Chondrocyte (in vitro differentiated cells): ENCODE data around the gene TCEANC2. TPM values are rescaled to one million over a fixed set of nuclear protein-coding genes. Genes with fewer than 3 reads are reported as not detected.
"Not testable (repeated sequence)": the region's sequence is repeated elsewhere in the genome, so short reads cannot be mapped to it uniquely, and the experiment has no call there.

Source experiments
- DNase-seq: peaks from one replicate; pipeline ENCODE4 v3.0.0; 2021; ENCODE audit warnings: mixed read lengths, low spot score
- H3K27ac Mint-ChIP-seq: one replicate; pipeline ENCODE4 v1.8.0; 2021; ENCODE audit warnings: mild to moderate bottlenecking, moderate library complexity, mixed read lengths; ENCODE audit not compliant: unreplicated experiment
- H3K27me3 Mint-ChIP-seq: 2 replicates; pipeline ENCODE4 v1.8.0; 2021; ENCODE audit warnings: low read depth, mixed read lengths
- H3K36me3 Mint-ChIP-seq: 2 replicates; pipeline ENCODE4 v1.8.0; 2021; ENCODE audit warnings: low read depth, mixed read lengths
- H3K4me1 Mint-ChIP-seq: 2 replicates; pipeline ENCODE4 v1.8.0; 2021; ENCODE audit warnings: low read depth, mild to moderate bottlenecking, mixed read lengths
- H3K4me3 Mint-ChIP-seq: one replicate; pipeline ENCODE4 v1.8.0; 2021; ENCODE audit warnings: mild to moderate bottlenecking, moderate library complexity, mixed read lengths; ENCODE audit not compliant: unreplicated experiment
- H3K9me3 Mint-ChIP-seq: 2 replicates; pipeline ENCODE4 v1.8.0; 2021; ENCODE audit warnings: low read depth, mixed read lengths
- CTCF ChIP-seq: fragments of 200-600 bp; sonication (generic); IDR thresholded peaks from 2 replicates; pipeline ENCODE4 v1.5.0; 2021; ENCODE audit warnings: antibody characterized with exemption, mild to moderate bottlenecking, moderate library complexity
- total RNA-seq: library from RNA; stranded (reverse); gene quantifications from 3 replicates; pipeline ENCODE4 v1.2.1, GENCODE V29; 2021

Gene TCEANC2
- total RNA-seq, 1 donor from 2014 or later: 4.8 TPM

DNA sequence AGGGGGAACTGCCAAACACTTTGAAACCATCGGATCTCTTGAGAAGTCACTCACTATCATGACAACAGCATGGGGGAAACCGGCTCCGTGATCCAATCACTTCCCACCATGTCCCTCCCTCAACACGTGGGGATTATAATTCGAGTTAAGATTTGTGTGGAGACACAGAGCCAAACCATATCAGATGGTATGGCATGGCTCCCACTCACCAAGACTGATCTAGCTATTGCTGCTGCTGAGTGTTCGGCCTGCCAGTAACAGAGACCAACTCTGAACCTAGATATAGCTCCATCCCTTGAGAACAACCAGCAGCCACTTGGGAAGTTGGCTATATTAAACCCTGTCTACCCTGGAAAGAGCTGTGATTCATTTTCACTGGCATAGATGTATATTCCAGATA is 50.0 kb downstream of the TCEANC2 start:
- no peak overlapping the region for H3K27ac Mint-ChIP-seq
- DNase-seq: no peak

GRCh38 chr1:54104613-54105012 is 51.2 kb downstream of the TCEANC2 start:
- not testable (repeated sequence) for DNase-seq, H3K36me3 Mint-ChIP-seq, H3K4me3 Mint-ChIP-seq, H3K4me1 Mint-ChIP-seq, H3K27ac Mint-ChIP-seq, H3K9me3 Mint-ChIP-seq, H3K27me3 Mint-ChIP-seq

More for the DNA sequence above, 50.0 kb downstream of the TCEANC2 start:
- Mint-ChIP-seq H3K9me3 (no peaks in the 10 kb centered on the region), H3K27me3 (no peaks in the 10 kb centered on the region), H3K4me1 (no peaks in the 10 kb centered on the region), H3K4me3 (no peak overlapping the region), H3K36me3 (peaks cover 4% of the 10 kb centered on the region)
- TF ChIP-seq CTCF: no peak

DNA sequence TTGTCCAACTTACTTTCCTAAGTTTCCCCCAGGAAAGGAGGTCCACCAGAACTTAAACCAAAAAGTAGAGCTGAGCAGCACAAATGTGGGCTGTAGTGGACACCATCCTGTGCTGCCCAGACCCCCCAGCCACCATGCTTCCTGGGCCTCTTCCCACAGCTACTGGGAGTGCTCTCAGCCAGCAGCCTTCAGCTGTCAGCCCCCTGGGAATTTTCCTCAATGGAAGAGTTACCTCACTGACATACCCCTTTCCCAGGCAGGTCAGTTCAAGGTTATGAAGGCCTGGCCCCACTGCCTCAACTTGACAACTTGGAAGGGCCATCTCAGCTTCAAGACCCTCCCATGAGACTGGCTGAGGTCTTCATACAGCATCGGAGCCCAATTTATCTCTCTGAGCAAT is 51.7 kb downstream of the TCEANC2 start:
- DNase-seq: no peak
- Mint-ChIP-seq H3K4me1 (no peaks in the 10 kb centered on the region), H3K27me3 (no peaks in the 10 kb centered on the region), H3K36me3 (peaks cover 4% of the 10 kb centered on the region), H3K9me3 (no peaks in the 10 kb centered on the region), H3K4me3 (no peak overlapping the region), H3K27ac (no peak overlapping the region)
- no peak for TF ChIP-seq CTCF

DNA sequence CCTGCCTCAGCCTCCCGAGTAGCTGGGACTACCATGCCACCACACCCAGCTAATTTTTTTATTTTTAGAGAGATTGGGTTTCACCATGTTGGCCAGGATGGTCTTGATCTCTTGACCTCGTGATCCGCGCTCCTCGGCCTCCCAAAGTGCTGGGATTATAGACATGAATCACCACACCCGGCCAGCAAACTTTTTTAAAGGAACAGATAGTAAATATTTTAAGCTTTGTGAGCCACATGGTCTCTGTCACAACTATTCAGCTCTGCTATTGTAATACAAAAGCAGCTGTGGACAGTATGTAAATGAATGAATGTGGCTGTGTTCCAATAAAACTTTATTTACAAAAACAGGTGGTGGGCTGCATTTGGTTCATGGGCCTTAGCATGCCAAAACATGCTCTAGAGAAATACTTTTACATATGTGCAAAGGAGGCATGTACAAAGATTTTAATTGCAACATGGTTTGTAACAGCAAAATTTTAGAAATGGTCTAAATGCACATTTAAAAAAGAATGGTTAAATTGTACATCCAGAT is 52.4 kb downstream of the TCEANC2 start:
- TF ChIP-seq CTCF: no peak
- H3K9me3 Mint-ChIP-seq: no peaks in the 10 kb centered on the region
- H3K4me1 Mint-ChIP-seq: no peaks in the 10 kb centered on the region
- peaks cover 4% of the 10 kb centered on the region for H3K36me3 Mint-ChIP-seq
- DNase-seq: no peak
- no peaks in the 10 kb centered on the region for H3K27me3 Mint-ChIP-seq
- no peak overlapping the region for H3K27ac Mint-ChIP-seq
- H3K4me3 Mint-ChIP-seq: no peak overlapping the region

GRCh38 chr1:54107131-54107530 is 53.7 kb downstream of the TCEANC2 start:
- H3K9me3 Mint-ChIP-seq: no peaks in the 10 kb centered on the region
- no peak overlapping the region for H3K27ac Mint-ChIP-seq
- peaks cover 4% of the 10 kb centered on the region for H3K36me3 Mint-ChIP-seq
- peak; percentile 38 for TF ChIP-seq CTCF
- no peak overlapping the region for H3K4me3 Mint-ChIP-seq
- DNase-seq: no peak
- H3K4me1 Mint-ChIP-seq: no peaks in the 10 kb centered on the region
- H3K27me3 Mint-ChIP-seq: no peaks in the 10 kb centered on the region

- H3K27ac Mint-ChIP-seq: no peak overlapping the region
- no peaks in the 10 kb centered on the region for H3K9me3 Mint-ChIP-seq
- no peaks in the 10 kb centered on the region for H3K27me3 Mint-ChIP-seq
- TF ChIP-seq CTCF: no peak
- no peak overlapping the region for H3K4me3 Mint-ChIP-seq
- no peaks in the 10 kb centered on the region for H3K36me3 Mint-ChIP-seq
- no peak for DNase-seq
- no peaks in the 10 kb centered on the region for H3K4me1 Mint-ChIP-seq
These were observed 54.7 kb downstream of the TCEANC2 start for GRCh38 chr1:54108156-54108555.
